Measurements from ENCODE around the gene DCUN1D3.
"Not testable (repeated sequence)": the region's sequence is repeated elsewhere in the genome, so short reads cannot be mapped to it uniquely, and the experiment has no call there.

DCUN1D3 gene

DNA sequence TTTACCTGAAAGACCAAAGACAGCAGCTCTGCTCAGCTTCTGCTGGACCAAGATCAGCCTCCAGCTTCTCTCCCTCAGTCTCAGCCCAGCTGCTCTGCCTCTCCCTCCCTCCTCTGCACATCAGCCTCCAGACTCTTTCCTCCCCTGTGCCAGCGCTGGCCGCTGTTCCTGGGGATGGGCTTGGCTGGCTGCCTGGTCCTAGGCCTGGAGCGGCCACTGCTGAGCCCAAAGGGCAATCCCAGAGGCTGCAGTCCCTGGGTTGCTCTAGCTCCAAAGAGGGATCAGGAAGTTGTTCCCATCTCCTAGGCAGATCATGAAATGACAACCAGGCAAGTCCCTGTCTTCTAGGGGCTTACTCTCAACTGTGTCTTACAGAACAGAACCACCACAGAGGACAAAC is 31.3 kb downstream of the DCUN1D3 start:
- no peak for DNase-seq (ENCODE audit: low read depth)
- H3K4me3 ChIP-seq (ENCODE audit: low read depth, low read length) = no peak overlapping the region

DNA sequence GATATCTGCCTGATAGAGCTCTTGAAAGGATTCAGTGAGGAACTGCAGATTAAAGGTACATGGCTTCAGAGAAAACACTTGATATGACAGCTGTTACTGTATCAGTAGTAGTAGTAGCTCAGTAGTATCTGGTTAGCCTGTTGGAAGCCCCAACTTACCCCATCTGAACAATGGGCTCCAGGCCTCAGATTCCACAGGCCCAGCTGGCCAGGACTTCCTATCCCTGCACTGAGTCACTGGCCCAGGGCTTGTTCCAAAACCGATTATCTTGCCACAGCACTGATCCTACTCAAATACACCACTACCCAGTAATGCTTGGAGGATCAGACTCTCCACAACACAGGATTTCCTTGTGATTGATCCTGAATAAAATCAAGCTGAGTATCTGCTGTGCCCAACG is 32.6 kb downstream of the DCUN1D3 start:
- DNase-seq (ENCODE audit: low read depth) = no peak
- H3K4me3 ChIP-seq (ENCODE audit: low read depth, low read length) = no peak overlapping the region

DNA sequence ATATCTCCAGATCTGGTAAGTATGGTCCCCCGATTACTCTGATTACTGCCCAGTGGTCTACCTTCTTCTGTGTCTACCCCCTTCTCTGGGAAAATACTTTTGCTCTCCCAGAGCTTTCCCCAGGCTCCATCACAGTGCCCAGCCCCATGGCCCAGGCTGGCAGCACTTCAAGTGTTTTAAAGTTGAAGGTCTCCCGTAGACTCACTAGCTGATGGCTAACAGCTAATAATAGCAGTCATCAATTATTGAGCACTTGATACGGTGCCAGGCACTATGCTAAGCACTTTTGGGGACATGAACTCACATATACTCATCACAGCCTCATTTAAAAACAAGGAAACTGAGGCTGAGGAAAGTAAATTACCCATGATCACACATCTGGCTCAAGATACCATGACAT is 33.4 kb downstream of the DCUN1D3 start:
- no peak overlapping the region for H3K4me3 ChIP-seq (ENCODE audit: low read depth, low read length)
- DNase-seq (ENCODE audit: low read depth) = no peak

DNA sequence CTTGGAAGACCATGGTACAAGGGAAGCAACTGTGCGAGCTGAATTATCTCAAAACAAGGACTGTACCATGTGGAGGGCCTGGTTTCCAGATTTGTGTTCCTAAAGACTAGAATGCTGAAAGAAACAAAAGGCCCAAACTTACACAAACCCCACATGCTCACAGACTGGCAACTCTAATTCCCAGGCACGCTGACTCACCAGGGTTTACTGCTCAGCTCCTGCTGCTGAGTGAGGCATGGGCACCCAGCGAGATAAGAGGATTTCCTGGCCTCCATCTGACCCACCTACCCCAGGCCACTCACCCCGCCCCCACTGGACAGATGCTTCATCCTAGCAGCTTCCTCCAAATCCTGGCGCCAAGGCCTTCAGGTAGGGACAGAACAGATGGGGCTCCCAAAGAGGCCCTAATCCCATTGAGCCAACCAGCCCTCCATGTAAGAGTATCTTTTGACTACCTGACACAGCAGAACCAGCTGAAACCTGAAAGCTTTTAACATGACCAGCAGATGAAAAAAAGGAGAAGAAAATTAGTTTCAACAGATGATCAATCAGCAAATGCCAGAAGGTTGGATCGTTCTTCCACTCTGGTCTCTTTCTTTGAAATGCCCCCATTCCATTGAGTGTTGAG is 33.9 kb downstream of the DCUN1D3 start:
- no peak overlapping the region for H3K4me3 ChIP-seq (ENCODE audit: low read depth, low read length)
- peak; percentile 58 for DNase-seq (ENCODE audit: low read depth)

DNA sequence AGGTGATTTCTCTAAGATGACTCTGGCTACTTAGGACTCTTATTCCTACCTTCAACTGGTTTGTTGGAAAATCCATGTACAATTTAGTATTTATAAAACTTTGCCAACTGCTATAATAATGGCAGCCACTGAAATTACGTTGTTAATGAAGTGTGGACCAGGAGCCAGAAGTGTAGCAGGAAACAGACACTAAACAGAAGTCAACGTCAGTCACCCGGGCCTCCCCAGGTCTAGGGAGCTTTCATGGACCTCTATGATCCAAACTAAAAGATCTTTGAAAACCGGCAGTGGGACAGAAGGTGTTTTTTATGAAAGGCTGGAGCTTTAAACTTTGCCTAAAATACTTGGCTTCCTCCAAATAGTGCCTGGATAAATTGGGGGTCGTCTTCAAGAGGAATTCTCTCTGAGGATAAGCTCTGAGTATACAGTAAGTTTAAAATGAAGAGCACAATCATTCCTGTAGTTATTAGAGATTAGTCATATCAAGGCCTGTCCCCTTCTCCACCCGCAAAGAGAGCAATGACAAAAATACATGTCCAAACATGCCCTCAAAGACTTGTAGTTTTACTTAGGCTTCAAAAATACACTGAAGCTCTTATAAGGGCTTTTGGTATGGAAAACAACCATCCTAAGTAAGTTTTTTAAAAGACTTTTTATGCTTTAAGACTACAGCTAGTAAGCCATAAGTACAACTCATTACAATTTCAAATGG is 34.6 kb downstream of the DCUN1D3 start:
- DNase-seq (ENCODE audit: low read depth) = no peak
- H3K4me3 ChIP-seq (ENCODE audit: low read depth, low read length) = no peak overlapping the region

DNA sequence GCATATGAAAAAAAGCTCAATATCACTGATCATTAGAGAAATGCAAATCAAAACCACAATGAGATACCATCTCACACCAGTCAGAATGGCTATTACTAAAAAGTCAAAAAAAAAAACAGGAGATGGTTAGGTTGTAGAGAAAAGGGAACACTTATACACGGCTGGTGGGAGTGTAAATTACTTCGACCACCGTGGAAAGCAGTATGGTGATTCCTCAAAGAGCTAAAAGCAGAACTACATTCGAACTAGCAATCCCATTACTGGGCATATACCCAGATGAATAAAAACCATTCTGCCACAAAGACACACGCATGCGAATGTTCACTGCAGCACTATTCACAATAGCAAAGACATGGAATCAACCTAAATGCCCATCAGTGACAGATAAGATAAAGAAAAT is 35.8 kb downstream of the DCUN1D3 start:
- H3K4me3 ChIP-seq (ENCODE audit: low read depth, low read length); DNase-seq (ENCODE audit: low read depth): not testable (repeated sequence)

DNA sequence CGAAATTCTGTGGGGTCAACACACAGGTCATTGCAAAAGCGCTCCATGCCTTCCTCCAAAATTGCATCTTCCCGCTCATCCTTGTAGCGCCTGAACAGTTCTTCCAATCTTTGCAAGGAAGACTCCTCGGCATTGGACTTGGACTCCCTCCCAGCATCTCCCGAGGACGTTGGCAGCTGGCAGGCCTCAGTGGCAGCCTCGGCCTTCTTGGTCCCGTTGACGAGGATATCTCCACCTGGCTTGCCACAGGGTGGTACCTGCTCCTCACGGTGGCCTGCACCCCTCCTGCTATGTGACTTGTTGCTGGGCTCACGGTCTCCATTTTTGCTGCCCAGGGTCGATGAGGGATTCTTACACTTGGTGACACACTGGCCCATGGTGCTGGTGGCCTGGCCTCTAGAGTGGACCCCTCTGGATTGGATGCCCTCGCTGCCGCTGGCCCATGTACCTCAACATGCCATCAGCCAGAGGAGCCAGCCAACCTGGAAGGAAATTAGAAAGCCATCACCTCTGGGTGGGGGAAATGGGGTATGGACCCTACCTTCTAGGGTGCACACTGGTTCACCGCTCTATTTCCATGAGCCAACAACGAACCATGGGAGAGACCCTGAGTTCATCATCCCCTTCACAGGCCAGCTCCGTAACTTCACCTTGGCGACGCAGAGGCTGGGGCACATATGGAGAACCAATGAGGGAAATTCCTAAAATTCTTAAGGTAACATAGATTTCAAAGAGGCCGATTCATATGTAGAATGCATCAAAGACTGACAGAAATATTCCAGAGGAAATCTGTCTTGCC is 37.8 kb downstream of the DCUN1D3 start:
- no peak for DNase-seq (ENCODE audit: low read depth)
- H3K4me3 ChIP-seq (ENCODE audit: low read depth, low read length) = no peak overlapping the region

DNA sequence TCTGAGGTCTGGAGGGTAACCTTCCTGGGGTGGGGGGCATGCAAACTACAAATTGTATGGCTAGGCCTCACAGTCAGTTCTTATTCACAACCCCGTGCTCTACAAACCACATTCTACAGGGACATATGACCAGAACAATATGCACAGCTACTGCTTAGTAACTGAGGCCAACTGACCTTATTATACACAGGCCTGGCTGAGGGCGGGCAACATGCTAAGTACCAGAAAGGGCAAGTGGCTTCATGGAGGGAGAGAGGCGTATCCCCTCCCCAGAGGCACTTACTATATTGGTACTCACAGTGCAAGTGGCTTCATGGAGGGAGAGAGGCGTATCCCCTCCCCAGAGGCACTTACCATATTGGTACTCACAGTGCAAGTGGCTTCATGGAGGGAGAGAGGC is 39.2 kb downstream of the DCUN1D3 start:
- DNase-seq (ENCODE audit: low read depth); H3K4me3 ChIP-seq (ENCODE audit: low read depth, low read length): not testable (repeated sequence)

DNA sequence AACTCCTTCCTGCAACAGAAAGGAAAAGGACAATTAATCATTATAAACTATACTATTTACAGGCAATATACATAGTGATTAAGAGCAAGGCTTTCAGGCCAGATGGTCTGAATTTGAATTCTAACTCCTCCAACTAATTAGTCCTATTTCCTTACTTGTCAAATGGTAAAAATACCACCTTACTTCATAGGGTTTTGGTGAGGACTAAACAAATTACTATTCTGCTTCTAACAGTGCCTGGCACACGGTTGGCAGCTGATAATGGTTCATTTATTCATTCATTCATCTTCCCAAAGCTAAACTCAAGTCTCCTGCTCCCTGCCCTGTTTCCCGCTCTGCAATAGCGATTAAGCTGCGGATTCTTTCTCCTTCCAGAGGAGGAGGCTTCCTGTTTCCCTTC is 39.8 kb downstream of the DCUN1D3 start:
- no peak overlapping the region for H3K4me3 ChIP-seq (ENCODE audit: low read depth, low read length)
- no peak for DNase-seq (ENCODE audit: low read depth)

DNA sequence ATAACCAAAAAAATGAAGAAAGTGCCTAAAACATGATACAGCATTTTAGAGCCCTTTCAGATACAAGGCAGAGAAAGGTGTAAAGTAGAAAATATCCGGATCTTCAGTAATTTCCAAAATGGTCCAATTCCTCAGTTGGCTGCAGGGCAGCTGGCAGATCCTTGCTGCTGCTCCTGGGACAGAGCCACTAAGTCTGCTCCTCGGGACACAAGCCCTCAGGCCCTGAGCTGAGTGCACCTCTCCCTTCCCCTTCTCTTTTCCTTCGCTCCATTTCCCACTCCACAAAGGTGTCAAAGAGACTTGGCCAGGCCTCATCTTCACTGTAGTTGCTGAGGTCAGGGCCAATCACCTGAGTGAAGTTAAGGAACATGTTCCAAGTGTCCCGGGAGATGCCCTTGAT is 40.5 kb downstream of the DCUN1D3 start:
- DNase-seq (ENCODE audit: low read depth) = no peak
- H3K4me3 ChIP-seq (ENCODE audit: low read depth, low read length) = no peak overlapping the region

DNA sequence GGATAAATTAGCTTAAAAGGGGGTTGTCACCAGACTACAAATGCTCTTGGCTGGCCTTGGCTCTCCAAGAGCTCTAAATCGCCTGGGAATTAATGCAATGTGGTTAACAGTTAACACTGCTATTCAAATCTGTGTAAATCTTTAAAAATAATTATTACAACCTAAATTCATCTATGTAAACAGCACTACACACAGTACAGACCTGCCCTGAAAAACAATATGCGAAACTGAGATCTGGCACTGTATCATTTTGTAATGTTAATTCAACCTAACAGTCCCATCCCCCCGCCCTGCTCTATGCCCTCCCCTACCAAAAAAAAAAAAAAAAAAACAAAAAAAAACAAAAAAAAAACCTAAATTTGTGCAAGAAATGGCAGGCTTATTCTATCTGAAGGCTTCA is 40.9 kb downstream of the DCUN1D3 start:
- no peak overlapping the region for H3K4me3 ChIP-seq (ENCODE audit: low read depth, low read length)
- DNase-seq (ENCODE audit: low read depth) = no peak

DNA sequence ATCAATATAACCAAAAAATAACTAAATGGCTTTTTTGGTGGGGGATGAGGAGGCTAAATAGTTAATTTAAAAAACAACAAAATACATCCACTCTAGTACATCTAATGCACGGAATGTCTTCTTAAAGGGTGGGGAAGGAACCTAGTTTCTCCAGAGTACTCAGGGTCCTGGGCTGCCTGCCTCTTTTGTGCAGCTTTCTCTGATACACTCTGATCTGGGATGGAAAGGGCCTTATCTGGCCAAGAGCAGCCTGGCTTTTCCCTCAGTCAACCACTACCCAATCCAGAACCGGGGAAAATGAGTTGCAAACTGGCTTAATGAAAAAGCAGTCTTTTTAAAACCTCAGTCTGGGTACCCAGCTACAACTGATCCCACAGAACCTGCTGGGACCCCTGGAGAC is 42.9 kb downstream of the DCUN1D3 start:
- no peak overlapping the region for H3K4me3 ChIP-seq (ENCODE audit: low read depth, low read length)
- no peak for DNase-seq (ENCODE audit: low read depth)

DNA sequence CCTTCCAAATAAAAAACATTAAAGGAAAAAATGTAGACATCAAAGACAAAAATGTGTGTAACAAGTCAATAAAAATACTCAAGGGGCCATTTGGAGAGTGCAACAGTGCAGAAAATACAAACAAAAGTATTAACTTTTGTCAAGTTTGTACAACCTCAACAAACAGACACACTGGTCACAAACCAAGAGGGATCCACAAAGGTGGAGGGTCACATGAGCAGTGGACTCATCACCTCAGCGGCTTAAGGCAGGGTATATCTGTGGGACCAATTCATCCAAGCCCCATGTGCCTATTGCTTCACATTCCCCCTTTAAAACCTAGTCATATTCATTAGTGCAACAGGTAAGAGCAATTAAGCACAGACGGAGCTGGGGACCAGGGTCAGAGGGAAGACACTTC is 45.2 kb downstream of the DCUN1D3 start:
- H3K4me3 ChIP-seq (ENCODE audit: low read depth, low read length) = no peak overlapping the region
- DNase-seq (ENCODE audit: low read depth) = no peak

DNA sequence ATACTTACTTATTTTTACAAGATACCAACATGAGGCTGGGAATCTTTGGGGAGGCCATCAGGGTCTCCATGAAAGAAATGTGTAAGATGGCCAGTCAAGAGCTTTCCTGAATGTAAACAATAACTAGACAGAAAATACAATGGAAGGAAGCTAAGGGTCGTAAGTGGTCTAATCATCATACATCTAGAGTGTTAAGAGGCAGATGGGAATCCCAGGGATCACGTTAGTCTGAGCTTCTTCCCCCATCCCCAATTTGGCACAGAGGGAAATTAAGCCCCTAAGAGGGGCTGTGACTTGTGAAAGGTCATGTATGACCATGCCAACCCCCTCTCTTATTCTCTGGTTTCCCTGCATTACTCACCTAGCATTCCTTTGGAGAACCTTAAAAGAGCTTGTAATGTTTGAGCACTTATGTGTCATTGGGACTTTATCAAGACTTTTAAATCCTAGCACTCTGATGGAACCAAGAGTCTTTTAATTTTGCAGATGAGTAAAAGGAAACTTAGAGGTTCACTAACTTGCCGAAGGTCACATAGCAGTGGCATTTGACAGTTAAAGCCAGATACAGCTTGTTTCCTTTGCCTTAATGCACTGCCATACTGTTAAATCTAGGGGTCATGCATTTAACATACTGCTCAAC is 46.1 kb downstream of the DCUN1D3 start:
- H3K4me3 ChIP-seq (ENCODE audit: low read depth, low read length) = no peak overlapping the region
- DNase-seq (ENCODE audit: low read depth) = no peak

DNA sequence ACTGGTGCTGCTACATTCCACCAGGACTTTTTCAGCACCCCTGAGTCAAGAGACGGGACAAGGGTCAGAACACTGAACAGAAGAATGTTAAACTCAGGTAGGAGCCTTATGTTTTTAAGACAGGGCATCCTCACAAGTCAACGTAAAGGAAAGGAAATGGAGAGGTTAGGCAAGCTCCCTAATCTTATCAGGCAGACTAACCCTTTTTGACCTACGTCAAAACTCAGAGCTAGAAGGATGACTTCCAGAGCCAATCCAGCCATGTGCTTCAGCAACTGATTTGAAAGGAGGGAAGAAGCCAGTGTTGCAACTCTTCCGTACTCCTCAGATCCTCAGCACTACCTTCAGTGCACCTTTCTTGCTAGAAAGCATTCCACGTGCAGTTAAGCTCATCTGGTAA is 47.0 kb downstream of the DCUN1D3 start:
- DNase-seq (ENCODE audit: low read depth) = no peak
- H3K4me3 ChIP-seq (ENCODE audit: low read depth, low read length) = no peak overlapping the region

DNA sequence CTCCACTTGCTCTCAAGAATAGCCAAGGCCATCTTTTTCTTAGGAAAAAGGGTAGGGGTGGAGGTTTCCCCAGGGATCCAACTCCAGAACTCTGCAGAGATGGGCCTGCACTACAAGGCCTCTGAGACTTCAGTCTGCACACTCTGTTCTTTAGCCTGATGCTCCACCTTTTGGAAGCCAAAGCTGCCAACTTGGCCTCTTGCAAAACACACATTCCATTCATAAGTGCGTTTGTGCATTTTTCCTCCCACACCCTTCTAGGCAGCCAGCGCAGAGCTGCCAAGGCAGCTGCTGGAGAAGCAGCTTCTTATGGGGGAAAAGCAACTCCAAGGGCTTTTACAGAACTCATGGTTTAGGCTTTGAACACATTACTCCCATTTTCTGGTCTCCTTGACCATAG is 48.6 kb downstream of the DCUN1D3 start:
- peak; percentile 94 for DNase-seq (ENCODE audit: low read depth)
- no peak overlapping the region for H3K4me3 ChIP-seq (ENCODE audit: low read depth, low read length)

DNA sequence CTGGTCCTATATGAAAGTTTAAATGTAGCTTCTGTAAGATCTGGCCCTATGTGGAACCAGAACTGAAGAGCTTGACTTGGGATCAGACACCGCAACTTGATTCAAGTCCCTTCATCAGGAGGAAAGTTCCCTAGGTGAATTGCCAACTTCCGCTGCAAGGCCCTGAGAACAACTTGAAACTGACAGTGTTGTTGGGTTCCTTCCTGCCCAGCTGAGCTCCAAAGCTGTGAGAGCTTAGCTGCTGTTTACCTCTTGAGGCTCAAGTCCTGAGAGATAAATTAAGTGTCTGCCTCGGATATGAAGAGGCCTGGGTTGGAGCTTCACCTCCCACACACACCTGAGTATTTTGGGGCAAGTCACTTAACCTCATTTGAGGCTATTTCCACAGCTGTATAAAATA is 49.2 kb downstream of the DCUN1D3 start:
- H3K4me3 ChIP-seq (ENCODE audit: low read depth, low read length) = no peak overlapping the region

DNA sequence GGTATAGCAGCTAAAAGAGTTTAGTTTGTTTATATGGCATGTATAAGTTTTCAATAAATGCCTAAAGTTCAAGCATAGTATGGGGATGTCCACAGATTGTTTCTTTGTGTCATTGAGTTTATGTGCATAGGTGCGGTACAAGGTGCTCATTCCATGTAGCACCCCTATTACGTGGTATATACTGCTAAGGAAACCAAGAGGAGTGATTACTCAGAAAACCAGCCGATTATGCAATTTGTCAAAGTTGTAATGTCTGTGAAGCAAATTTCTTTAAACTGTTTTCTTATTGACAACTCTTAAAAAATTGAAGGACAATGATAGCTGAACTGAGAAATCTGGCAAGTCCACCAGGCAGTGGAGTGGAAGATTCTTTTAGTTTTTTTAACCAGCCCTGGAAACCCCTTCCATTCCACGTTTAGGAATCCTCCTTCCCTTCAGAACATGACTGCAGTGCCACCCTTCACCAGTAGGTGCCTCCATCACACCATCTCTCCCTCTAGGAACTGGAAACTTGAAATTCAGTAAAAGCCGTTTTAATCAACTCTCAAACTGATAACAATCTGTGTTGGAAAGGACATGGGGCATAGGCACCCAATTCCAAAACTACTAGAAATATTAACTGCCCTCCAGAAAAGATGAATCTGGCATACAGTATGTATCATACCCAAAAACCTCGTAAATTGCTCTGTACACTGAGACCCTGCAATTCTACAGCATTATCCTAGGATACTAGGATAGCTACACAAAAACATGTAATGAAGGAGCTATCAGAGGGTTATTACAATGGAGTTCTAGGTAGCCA is 50.4 kb downstream of the DCUN1D3 start:
- no peak for DNase-seq (ENCODE audit: low read depth)

More for the DNA sequence above, 49.2 kb downstream of the DCUN1D3 start:
- DNase-seq (ENCODE audit: low read depth) = no peak

DNA sequence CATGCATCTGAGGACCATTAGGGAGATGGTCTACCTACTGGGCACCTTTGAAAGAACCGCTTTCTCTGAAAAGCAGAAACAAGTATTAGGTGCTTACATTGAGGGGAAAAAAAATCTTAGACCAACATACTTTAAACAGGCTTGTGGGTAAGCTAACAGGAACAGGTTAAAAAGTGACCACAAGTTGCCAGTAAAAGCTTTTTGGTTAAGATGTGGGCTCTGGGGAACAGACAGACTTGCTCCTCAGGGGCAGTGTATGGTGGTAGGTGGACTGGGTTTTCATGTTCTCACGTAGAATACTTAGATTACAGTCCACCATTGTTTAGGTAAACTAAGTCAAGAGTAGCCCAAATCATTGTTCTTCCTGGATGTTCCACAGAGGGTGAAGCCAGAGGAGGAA is 52.6 kb downstream of the DCUN1D3 start:
- no peak for DNase-seq (ENCODE audit: low read depth)
- no peak overlapping the region for H3K4me3 ChIP-seq (ENCODE audit: low read depth, low read length)

More for the DNA sequence above, 50.4 kb downstream of the DCUN1D3 start:
- H3K4me3 ChIP-seq (ENCODE audit: low read depth, low read length) = no peak overlapping the region
